NCI-H526 (cell line): ENCODE data around the gene NTRK3.
A peak's percentile ranks its signal among the peaks of the same experiment; 100 is the strongest.

Experiments used
- DNase-seq, 2 experiments: peaks; one replicate each; lab custom pipeline; 2025; lab: John Stamatoyannopoulos, UW

Gene NTRK3

GRCh38 chr15:88256279-88257230 lies at the start of gene NTRK3:
Gene NTRK3 (minus strand): TSS chr15:88256739. CDS start chr15:88256153, 586 bp downstream.
- DNase-seq: peak; percentile 30 to 70

- no peak for DNase-seq
Measured at GRCh38 chr15:88303395-88303794, 46.9 kb upstream of the NTRK3 start.

- DNase-seq: no peak
Measured at GRCh38 chr15:88302373-88302772, 45.8 kb upstream of the NTRK3 start.

- no peak for DNase-seq
Measured at GRCh38 chr15:88301311-88301710, 44.8 kb upstream of the NTRK3 start.

- no peak for DNase-seq
Measured at GRCh38 chr15:88300861-88301260, 44.3 kb upstream of the NTRK3 start.

GRCh38 chr15:88300089-88300488 lies 43.5 kb upstream of the NTRK3 start:
- no peak for DNase-seq

- no peak for DNase-seq
Measured at GRCh38 chr15:88299497-88299896, 43.0 kb upstream of the NTRK3 start.

GRCh38 chr15:88288661-88289060 lies 32.1 kb upstream of the NTRK3 start:
- DNase-seq: no peak

- no peak for DNase-seq
Measured at GRCh38 chr15:88288206-88288605, 31.7 kb upstream of the NTRK3 start.

- DNase-seq: no peak
Measured at GRCh38 chr15:88284318-88284998, 27.9 kb upstream of the NTRK3 start.

- DNase-seq: no peak
Measured at GRCh38 chr15:88282614-88283013, 26.1 kb upstream of the NTRK3 start.

- no peak for DNase-seq
Measured at GRCh38 chr15:88276821-88277410, 20.4 kb upstream of the NTRK3 start.

- DNase-seq: no peak
Measured at GRCh38 chr15:88275804-88276203, 19.3 kb upstream of the NTRK3 start.

GRCh38 chr15:88274553-88275460 lies 18.3 kb upstream of the NTRK3 start:
- DNase-seq: peak in 1 of 2 experiments; percentile 69

- DNase-seq: no peak
Measured at GRCh38 chr15:88272421-88272820, 15.9 kb upstream of the NTRK3 start.

- no peak for DNase-seq
Measured at GRCh38 chr15:88269356-88270062, 13.0 kb upstream of the NTRK3 start.

GRCh38 chr15:88267720-88268119 lies 11.2 kb upstream of the NTRK3 start:
- DNase-seq: no peak

GRCh38 chr15:88266170-88266569 lies 9.6 kb upstream of the NTRK3 start:
- no peak for DNase-seq

- DNase-seq: no peak
Measured at GRCh38 chr15:88264622-88265021, 8.1 kb upstream of the NTRK3 start.

- no peak for DNase-seq
Measured at GRCh38 chr15:88262064-88262463, 5.5 kb upstream of the NTRK3 start.

- DNase-seq: peak in 1 of 2 experiments; percentile 35
Measured at GRCh38 chr15:88258093-88258641, 1.6 kb upstream of the NTRK3 start.
